HG02885 (cell line): ENCODE data around the gene GNB5.
"Not testable (repeated sequence)": the region's sequence is repeated elsewhere in the genome, so short reads cannot be mapped to it uniquely, and the experiment has no call there.

Experiments
- ATAC-seq: cut with Tn5 transposase; IDR thresholded peaks from one replicate; pipeline ENCODE4 v1.9.1; 2021; ENCODE audit warnings: mild to moderate bottlenecking; ENCODE audit not compliant: unreplicated experiment, poor library complexity

Gene GNB5

GRCh38 chr15:52099651-52100272 is 91.4 kb downstream of the GNB5 start:
- no peak for ATAC-seq

- ATAC-seq, result no peak
Measured at GRCh38 chr15:52098323-52098722, 92.9 kb downstream of the GNB5 start.

- ATAC-seq, result no peak
Measured at GRCh38 chr15:52097180-52097579, 94.0 kb downstream of the GNB5 start.

GRCh38 chr15:52096536-52096935 is 94.7 kb downstream of the GNB5 start:
- not testable (repeated sequence) for ATAC-seq

GRCh38 chr15:52095597-52096262 is 95.5 kb downstream of the GNB5 start:
- no peak for ATAC-seq

- no peak for ATAC-seq
Measured at GRCh38 chr15:52094811-52095584, 96.2 kb downstream of the GNB5 start.

- no peak for ATAC-seq
Measured at GRCh38 chr15:52093539-52094510, 97.4 kb downstream of the GNB5 start.

GRCh38 chr15:52093167-52093538 is 98.0 kb downstream of the GNB5 start:
- ATAC-seq, result no peak

GRCh38 chr15:52090193-52090592 is 101.0 kb downstream of the GNB5 start:
- no peak for ATAC-seq

- no peak for ATAC-seq
Measured at GRCh38 chr15:52086011-52086786, 105.0 kb downstream of the GNB5 start.

GRCh38 chr15:52085299-52085698 is 105.9 kb downstream of the GNB5 start:
- no peak for ATAC-seq

- no peak for ATAC-seq
Measured at GRCh38 chr15:52083603-52084002, 107.6 kb downstream of the GNB5 start.

GRCh38 chr15:52083037-52083359 is 108.2 kb downstream of the GNB5 start:
- ATAC-seq, result peak; percentile 28

GRCh38 chr15:52082197-52083036 is 108.8 kb downstream of the GNB5 start:
- ATAC-seq, result peak; percentile 72

GRCh38 chr15:52080706-52081392 is 110.3 kb downstream of the GNB5 start:
- no peak for ATAC-seq

GRCh38 chr15:52080031-52080430 is 111.2 kb downstream of the GNB5 start:
- ATAC-seq, result no peak

- ATAC-seq, result no peak
Measured at GRCh38 chr15:52078876-52079700, 112.1 kb downstream of the GNB5 start.
